K562 (cell line): ENCODE data around the gene ADTRP. TPM values are rescaled to one million over a fixed set of nuclear protein-coding genes. Genes with fewer than 3 reads are reported as not detected.

ENCODE experiments used
- FOXA3 ChIP-seq, 2 experiments: fragments of 450-650 bp in 1 of 2; sonication (generic) in 1 of 2; formaldehyde crosslinking; IDR thresholded peaks in 1 of 2; conservative IDR thresholded peaks in 1 of 2; 2 replicates each; pipeline versions ENCODE4 v1.4.0 to v1.8.0; 2020 to 2022; ENCODE audit warnings: mild to moderate bottlenecking in 2 of 2, missing genetic modification reagents in 1 of 2
- GTF2F1 ChIP-seq: IDR thresholded peaks from 2 replicates; pipeline ENCODE4 v1.6.1; 2011; ENCODE audit warnings: low read depth, low read length, improper control_type of control experiment
- HNRNPLL ChIP-seq: fragments of 200-400 bp; formaldehyde crosslinking; IDR thresholded peaks from 2 replicates; pipeline ENCODE4 v1.6.1; 2017; ENCODE audit warnings: low read length, low read depth, mild to moderate bottlenecking; ENCODE audit not compliant: poor library complexity, severe bottlenecking
- MAZ ChIP-seq, 2 experiments: fragments of 450-650 bp in 1 of 2; sonication (generic) in 1 of 2; formaldehyde crosslinking; IDR thresholded peaks in 1 of 2; conservative IDR thresholded peaks in 1 of 2; 2 replicates each; pipeline versions ENCODE4 v1.4.0 to v1.5.0; 2020; ENCODE audit warnings: mild to moderate bottlenecking in 1 of 2, missing genetic modification reagents in 1 of 2
- MXI1 ChIP-seq: IDR thresholded peaks from 2 replicates; pipeline ENCODE4 v1.6.1; 2011; ENCODE audit warnings: low read depth, mild to moderate bottlenecking, improper control_type of control experiment, low read length
- NR4A1 ChIP-seq, 2 experiments: fragments of 250-450 bp in 1 of 2; fragments of 450-650 bp in 1 of 2; sonication (Bioruptor Pico) in 1 of 2; IDR thresholded peaks; 2 replicates each; pipeline versions ENCODE4 v1.4.0 to v1.6.1; 2016 to 2020; ENCODE audit warnings: mild to moderate bottlenecking in 2 of 2, missing compliant biosample characterization in 1 of 2, missing genetic modification characterization in 1 of 2, moderate library complexity in 1 of 2
- RFX5 ChIP-seq: IDR thresholded peaks from 2 replicates; pipeline ENCODE4 v1.6.1; 2011; ENCODE audit warnings: low read depth, mild to moderate bottlenecking, improper control_type of control experiment, low read length
- SMC3 ChIP-seq: conservative IDR thresholded peaks from 2 replicates; pipeline ENCODE4 v1.6.1; 2011; ENCODE audit warnings: low read depth, low read length, improper control_type of control experiment; ENCODE audit not compliant: insufficient read depth
- TAF1 ChIP-seq: IDR thresholded peaks from 2 replicates; pipeline ENCODE4 v1.6.1; 2011; ENCODE audit warnings: mild to moderate bottlenecking, low read length, moderate library complexity; ENCODE audit not compliant: insufficient read depth, control insufficient read depth, severe bottlenecking; ENCODE audit errors: extremely low read depth
- TAF9B ChIP-seq: fragments of 450-650 bp; IDR thresholded peaks from 2 replicates; pipeline ENCODE4 v1.6.1; 2018; ENCODE audit warnings: mild to moderate bottlenecking; ENCODE audit not compliant: partially characterized antibody
- XRCC3 ChIP-seq: fragments of 450-650 bp; IDR thresholded peaks from 2 replicates; pipeline ENCODE4 v1.6.1; 2017; ENCODE audit warnings: mild to moderate bottlenecking, moderate library complexity
- ZKSCAN8 ChIP-seq: fragments of 200-800 bp; sonication (Bioruptor generic); IDR thresholded peaks from 2 replicates; pipeline ENCODE4 v1.6.1; 2016; ENCODE audit warnings: missing genetic modification characterization, missing compliant biosample characterization
- polyA plus RNA-seq, 8 experiments: library from polyadenylated mRNA; depleted of rRNA in 4 of 8; stranded (reverse) in 5 of 8; unstranded in 3 of 8; fragments of >200 nt; fragmentation: Nextera tagmentation in 2 of 8; fragmentation: Illumina TruSeq in 1 of 8; extraction: Ambion mirVana in 2 of 8; extraction: Trizol in 1 of 8; gene quantifications; 2 replicates each; pipeline versions ENCODE4 v1.2.1 to v1.2.3, GENCODE V29; 2011 to 2014; ENCODE audit warnings: inconsistent platforms in 1 of 8, missing spikeins in 1 of 8
- total RNA-seq, 7 experiments: library from RNA; depleted of rRNA in 6 of 7; stranded (reverse); fragments of >200 nt in 6 of 7; fragmentation: Illumina TruSeq in 2 of 7; extraction: Trizol in 2 of 7; gene quantifications; 2 replicates each; pipeline versions ENCODE4 v1.2.1 to v1.2.3, GENCODE V29; 2011 to 2021; ENCODE audit warnings: low replicate concordance in 1 of 7
- TF ChIP-seq, protein P1 (sequence below): fragments of 450-650 bp; IDR thresholded peaks from 2 replicates; pipeline ENCODE4 v1.6.1; 2016; ENCODE audit warnings: mild to moderate bottlenecking, moderate library complexity
- TF ChIP-seq, protein P2 (sequence below): sonication (generic); formaldehyde crosslinking; IDR thresholded peaks from 2 replicates; pipeline ENCODE4 v1.5.0; 2020; ENCODE audit warnings: missing genetic modification reagents

Gene ADTRP
- total and polyA plus RNA-seq, 9 of the 15 experiments (the other 6 are each of a cell fraction or from before 2014, with no cell fraction given) = 7.4 to 24.0 (median 13.6) TPM

DNA sequence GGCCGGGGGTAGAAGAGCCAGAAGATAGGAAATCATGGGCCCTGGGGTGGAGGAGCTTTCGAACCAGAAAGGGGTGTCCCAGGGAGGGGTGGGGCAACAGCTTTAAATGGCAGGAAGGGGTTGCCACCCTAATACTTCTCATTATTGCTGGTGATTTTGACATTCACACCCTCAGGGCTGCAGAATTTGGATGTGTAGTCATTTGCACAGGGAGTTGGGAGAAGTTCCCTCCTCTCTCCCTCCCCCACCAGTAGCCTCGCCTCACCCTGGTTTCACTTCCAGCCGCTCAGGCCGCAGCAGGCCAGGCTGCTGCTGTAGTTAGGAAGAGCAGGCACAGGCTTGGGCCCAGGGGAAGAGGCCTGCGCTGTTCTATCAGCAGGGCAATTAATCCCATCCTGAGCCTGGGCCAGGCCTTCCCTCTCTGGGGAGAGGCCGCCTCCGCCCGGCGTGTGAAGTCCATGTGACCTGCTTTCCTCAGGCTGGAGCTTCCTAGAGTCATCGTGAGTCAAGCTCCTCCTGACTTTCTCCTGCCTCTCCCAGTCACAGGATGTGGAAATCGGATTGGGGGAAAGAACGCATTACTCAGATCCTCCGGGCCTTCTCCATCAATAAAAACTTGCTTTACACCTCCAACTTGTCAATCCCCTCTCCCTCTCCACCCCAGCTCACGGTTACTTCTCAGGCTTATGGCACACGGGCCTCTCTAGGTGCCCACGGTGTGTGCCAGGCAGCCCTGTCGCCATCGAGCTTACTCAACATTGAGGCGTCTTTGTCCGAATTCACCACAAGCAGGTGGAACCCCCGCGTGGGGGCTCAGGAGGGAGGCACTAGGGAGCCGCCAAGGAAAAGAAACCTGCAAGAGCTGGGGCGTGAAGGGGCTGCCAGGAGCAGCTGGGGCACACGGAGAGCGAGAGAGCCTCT is 7.8 kb downstream of the ADTRP start (continued):
- TF ChIP-seq TAF1 (no peak), SMC3 (no peak), TAF9B (no peak), ZKSCAN8 (CRISPR knock-in tag) (peak; percentile 52; the same call in 1 of the 2 replicates), GTF2F1 (no peak), XRCC3 (no peak), FOXA3 (CRISPR knock-in tag; conservative IDR thresholded peaks at IDR 0.05 in 1 of 2, IDR thresholded peaks at IDR 0.05 in 1 of 2) (no peak), MXI1 (no peak), HNRNPLL (no peak), MAZ (CRISPR knock-in tag; conservative IDR thresholded peaks at IDR 0.05 in 1 of 2, IDR thresholded peaks at IDR 0.05 in 1 of 2) (no peak; a peak in 1 of 4 replicates), NR4A1 (CRISPR knock-in tag; IDR thresholded peaks at IDR 0.05) (no peak), NR4A1 (tag; IDR thresholded peaks at IDR 0.05) (no peak), RFX5 (no peak)
- TF ChIP-seq, protein P1, sequence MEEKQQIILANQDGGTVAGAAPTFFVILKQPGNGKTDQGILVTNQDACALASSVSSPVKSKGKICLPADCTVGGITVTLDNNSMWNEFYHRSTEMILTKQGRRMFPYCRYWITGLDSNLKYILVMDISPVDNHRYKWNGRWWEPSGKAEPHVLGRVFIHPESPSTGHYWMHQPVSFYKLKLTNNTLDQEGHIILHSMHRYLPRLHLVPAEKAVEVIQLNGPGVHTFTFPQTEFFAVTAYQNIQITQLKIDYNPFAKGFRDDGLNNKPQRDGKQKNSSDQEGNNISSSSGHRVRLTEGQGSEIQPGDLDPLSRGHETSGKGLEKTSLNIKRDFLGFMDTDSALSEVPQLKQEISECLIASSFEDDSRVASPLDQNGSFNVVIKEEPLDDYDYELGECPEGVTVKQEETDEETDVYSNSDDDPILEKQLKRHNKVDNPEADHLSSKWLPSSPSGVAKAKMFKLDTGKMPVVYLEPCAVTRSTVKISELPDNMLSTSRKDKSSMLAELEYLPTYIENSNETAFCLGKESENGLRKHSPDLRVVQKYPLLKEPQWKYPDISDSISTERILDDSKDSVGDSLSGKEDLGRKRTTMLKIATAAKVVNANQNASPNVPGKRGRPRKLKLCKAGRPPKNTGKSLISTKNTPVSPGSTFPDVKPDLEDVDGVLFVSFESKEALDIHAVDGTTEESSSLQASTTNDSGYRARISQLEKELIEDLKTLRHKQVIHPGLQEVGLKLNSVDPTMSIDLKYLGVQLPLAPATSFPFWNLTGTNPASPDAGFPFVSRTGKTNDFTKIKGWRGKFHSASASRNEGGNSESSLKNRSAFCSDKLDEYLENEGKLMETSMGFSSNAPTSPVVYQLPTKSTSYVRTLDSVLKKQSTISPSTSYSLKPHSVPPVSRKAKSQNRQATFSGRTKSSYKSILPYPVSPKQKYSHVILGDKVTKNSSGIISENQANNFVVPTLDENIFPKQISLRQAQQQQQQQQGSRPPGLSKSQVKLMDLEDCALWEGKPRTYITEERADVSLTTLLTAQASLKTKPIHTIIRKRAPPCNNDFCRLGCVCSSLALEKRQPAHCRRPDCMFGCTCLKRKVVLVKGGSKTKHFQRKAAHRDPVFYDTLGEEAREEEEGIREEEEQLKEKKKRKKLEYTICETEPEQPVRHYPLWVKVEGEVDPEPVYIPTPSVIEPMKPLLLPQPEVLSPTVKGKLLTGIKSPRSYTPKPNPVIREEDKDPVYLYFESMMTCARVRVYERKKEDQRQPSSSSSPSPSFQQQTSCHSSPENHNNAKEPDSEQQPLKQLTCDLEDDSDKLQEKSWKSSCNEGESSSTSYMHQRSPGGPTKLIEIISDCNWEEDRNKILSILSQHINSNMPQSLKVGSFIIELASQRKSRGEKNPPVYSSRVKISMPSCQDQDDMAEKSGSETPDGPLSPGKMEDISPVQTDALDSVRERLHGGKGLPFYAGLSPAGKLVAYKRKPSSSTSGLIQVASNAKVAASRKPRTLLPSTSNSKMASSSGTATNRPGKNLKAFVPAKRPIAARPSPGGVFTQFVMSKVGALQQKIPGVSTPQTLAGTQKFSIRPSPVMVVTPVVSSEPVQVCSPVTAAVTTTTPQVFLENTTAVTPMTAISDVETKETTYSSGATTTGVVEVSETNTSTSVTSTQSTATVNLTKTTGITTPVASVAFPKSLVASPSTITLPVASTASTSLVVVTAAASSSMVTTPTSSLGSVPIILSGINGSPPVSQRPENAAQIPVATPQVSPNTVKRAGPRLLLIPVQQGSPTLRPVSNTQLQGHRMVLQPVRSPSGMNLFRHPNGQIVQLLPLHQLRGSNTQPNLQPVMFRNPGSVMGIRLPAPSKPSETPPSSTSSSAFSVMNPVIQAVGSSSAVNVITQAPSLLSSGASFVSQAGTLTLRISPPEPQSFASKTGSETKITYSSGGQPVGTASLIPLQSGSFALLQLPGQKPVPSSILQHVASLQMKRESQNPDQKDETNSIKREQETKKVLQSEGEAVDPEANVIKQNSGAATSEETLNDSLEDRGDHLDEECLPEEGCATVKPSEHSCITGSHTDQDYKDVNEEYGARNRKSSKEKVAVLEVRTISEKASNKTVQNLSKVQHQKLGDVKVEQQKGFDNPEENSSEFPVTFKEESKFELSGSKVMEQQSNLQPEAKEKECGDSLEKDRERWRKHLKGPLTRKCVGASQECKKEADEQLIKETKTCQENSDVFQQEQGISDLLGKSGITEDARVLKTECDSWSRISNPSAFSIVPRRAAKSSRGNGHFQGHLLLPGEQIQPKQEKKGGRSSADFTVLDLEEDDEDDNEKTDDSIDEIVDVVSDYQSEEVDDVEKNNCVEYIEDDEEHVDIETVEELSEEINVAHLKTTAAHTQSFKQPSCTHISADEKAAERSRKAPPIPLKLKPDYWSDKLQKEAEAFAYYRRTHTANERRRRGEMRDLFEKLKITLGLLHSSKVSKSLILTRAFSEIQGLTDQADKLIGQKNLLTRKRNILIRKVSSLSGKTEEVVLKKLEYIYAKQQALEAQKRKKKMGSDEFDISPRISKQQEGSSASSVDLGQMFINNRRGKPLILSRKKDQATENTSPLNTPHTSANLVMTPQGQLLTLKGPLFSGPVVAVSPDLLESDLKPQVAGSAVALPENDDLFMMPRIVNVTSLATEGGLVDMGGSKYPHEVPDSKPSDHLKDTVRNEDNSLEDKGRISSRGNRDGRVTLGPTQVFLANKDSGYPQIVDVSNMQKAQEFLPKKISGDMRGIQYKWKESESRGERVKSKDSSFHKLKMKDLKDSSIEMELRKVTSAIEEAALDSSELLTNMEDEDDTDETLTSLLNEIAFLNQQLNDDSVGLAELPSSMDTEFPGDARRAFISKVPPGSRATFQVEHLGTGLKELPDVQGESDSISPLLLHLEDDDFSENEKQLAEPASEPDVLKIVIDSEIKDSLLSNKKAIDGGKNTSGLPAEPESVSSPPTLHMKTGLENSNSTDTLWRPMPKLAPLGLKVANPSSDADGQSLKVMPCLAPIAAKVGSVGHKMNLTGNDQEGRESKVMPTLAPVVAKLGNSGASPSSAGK = peak; percentile 90
- TF ChIP-seq, protein P2, sequence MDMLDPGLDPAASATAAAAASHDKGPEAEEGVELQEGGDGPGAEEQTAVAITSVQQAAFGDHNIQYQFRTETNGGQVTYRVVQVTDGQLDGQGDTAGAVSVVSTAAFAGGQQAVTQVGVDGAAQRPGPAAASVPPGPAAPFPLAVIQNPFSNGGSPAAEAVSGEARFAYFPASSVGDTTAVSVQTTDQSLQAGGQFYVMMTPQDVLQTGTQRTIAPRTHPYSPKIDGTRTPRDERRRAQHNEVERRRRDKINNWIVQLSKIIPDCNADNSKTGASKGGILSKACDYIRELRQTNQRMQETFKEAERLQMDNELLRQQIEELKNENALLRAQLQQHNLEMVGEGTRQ = peak; percentile 48
